Thymus (tissue), 2 donors: ENCODE measurements around the gene UGT1A8. TPM values are rescaled to one million over a fixed set of nuclear protein-coding genes. Genes with fewer than 3 reads are reported as not detected.

Experiments
- polyA plus RNA-seq: library from polyadenylated mRNA; stranded (reverse); fragments of 200-250 nt; gene quantifications from one replicate; pipeline ENCODE4 v1.2.3, GENCODE V29; 2013
- total RNA-seq: library from RNA; stranded (reverse); fragments of 120-200 nt; gene quantifications from one replicate; pipeline ENCODE4 v1.2.4, GENCODE V29; 2013
- donor health status: healthy.

Gene UGT1A8
- total and polyA plus RNA-seq, 2 donors, result 0.24 to 2.6 TPM

Other genes with a start within 250 kb of the UGT1A8 start
- 16.1 TPM for gene USP40, start 50.9 kb upstream of the UGT1A8 start, total RNA-seq
- gene USP40, start 50.9 kb upstream of the UGT1A8 start, polyA plus RNA-seq, result 26.7 TPM
- gene UGT1A10, start 18.8 kb downstream of the UGT1A8 start, total RNA-seq, result 0.09 TPM
- gene UGT1A10, start 18.8 kb downstream of the UGT1A8 start, polyA plus RNA-seq, result 0.39 TPM
- 0.09 TPM for gene UGT1A9, start 54.3 kb downstream of the UGT1A8 start, total RNA-seq
- gene UGT1A9, start 54.3 kb downstream of the UGT1A8 start, polyA plus RNA-seq, result 0.27 TPM
- gene UGT1A7, start 64.3 kb downstream of the UGT1A8 start, total RNA-seq, result 0.19 TPM
- gene UGT1A7, start 64.3 kb downstream of the UGT1A8 start, polyA plus RNA-seq, result 0.11 TPM
- gene UGT1A6, start 75.3 kb downstream of the UGT1A8 start, total RNA-seq, result 1.1 TPM
- gene UGT1A6, start 75.3 kb downstream of the UGT1A8 start, polyA plus RNA-seq, result 4.5 TPM
- 0.09 TPM for gene UGT1A5, start 95.3 kb downstream of the UGT1A8 start, total RNA-seq
- 0.14 TPM for gene UGT1A5, start 95.3 kb downstream of the UGT1A8 start, polyA plus RNA-seq
- 0.09 TPM for gene UGT1A4, start 101.1 kb downstream of the UGT1A8 start, total RNA-seq
- gene UGT1A4, start 101.1 kb downstream of the UGT1A8 start, polyA plus RNA-seq, result 0.34 TPM
- not detected for gene UGT1A3, start 111.4 kb downstream of the UGT1A8 start, total RNA-seq
- not detected for gene UGT1A3, start 111.4 kb downstream of the UGT1A8 start, polyA plus RNA-seq
- gene UGT1A1, start 142.6 kb downstream of the UGT1A8 start, total RNA-seq, result 0.09 TPM
- 0.32 TPM for gene UGT1A1, start 142.6 kb downstream of the UGT1A8 start, polyA plus RNA-seq
- gene MROH2A, start 160.7 kb downstream of the UGT1A8 start, total RNA-seq, result 0.71 TPM
- gene MROH2A, start 160.7 kb downstream of the UGT1A8 start, polyA plus RNA-seq, result 0.39 TPM
- gene HJURP, start 236.9 kb downstream of the UGT1A8 start, total RNA-seq, result 29.7 TPM
- gene HJURP, start 236.9 kb downstream of the UGT1A8 start, polyA plus RNA-seq, result 5.8 TPM